Measurements from ENCODE around the gene ENTHD1. TPM values are rescaled to one million over a fixed set of nuclear protein-coding genes. Genes with fewer than 3 reads are reported as not detected.

Gene ENTHD1
- total RNA-seq, 1 donor = not detected

GRCh38 chr22:39719559-39720450 is 173.8 kb downstream of the ENTHD1 start:
- H3K4me3 ChIP-seq (ENCODE audit: low read depth, low read length) = no peak overlapping the region
- TF ChIP-seq, protein P1, sequence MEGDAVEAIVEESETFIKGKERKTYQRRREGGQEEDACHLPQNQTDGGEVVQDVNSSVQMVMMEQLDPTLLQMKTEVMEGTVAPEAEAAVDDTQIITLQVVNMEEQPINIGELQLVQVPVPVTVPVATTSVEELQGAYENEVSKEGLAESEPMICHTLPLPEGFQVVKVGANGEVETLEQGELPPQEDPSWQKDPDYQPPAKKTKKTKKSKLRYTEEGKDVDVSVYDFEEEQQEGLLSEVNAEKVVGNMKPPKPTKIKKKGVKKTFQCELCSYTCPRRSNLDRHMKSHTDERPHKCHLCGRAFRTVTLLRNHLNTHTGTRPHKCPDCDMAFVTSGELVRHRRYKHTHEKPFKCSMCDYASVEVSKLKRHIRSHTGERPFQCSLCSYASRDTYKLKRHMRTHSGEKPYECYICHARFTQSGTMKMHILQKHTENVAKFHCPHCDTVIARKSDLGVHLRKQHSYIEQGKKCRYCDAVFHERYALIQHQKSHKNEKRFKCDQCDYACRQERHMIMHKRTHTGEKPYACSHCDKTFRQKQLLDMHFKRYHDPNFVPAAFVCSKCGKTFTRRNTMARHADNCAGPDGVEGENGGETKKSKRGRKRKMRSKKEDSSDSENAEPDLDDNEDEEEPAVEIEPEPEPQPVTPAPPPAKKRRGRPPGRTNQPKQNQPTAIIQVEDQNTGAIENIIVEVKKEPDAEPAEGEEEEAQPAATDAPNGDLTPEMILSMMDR (IDR thresholded peaks at IDR 0.05; ENCODE audit: insufficient read depth, low read length) = no peak
- DNase-seq (ENCODE audit: low read depth) = no peak

DNA sequence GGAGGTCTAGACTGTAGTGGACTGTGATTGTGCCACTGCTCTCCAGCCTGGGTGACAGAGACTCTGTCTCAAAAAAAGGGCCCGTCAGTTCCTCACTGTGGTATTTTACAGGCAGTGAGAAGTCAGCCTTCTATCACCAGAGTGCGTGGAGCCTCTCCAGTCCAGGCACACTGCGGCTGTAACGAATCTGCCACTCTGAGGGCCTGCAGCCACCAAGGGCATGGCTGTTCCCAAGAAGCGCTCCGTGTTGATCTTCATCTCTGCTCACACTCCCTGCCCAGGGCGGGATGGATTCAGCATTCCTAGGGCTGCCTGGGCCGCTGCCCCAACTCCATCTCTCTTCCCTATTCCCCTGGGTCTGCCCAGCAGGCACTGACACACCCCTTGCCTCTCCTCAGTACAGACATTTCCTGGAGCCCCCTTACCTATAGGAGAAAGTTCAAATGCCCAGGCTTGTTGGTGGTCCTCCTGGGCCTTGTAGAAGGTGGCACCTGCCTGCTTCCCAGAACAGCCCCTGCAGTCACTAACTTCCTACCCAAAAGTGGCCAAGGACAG is 174.6 kb downstream of the ENTHD1 start:
- TF ChIP-seq, protein P1 (IDR thresholded peaks at IDR 0.05; ENCODE audit: insufficient read depth, low read length) = no peak
- no peak overlapping the region for H3K4me3 ChIP-seq (ENCODE audit: low read depth, low read length)
- DNase-seq (ENCODE audit: low read depth) = no peak

DNA sequence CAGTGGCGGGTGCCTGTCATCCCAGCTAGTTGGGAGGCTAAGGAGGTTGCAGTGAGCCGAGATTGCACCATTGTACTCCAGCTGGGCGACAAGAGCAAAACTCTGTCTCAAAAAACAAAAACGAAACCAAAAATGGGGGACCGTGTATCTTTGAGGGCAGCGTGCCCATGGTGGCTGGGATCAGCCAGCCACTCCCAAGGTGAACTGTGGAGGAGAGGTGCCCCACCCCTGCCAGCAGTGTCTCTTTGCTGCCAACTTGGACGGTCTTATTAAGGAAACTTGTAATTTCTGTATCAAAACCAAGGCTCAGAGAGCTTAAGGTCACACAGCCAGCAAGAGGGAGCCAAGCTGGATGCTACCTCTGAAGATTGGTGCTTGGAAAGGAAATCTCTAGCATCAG is 175.4 kb downstream of the ENTHD1 start:
- DNase-seq (ENCODE audit: low read depth) = no peak
- no peak overlapping the region for H3K4me3 ChIP-seq (ENCODE audit: low read depth, low read length)
- TF ChIP-seq, protein P1 (IDR thresholded peaks at IDR 0.05; ENCODE audit: insufficient read depth, low read length) = no peak

DNA sequence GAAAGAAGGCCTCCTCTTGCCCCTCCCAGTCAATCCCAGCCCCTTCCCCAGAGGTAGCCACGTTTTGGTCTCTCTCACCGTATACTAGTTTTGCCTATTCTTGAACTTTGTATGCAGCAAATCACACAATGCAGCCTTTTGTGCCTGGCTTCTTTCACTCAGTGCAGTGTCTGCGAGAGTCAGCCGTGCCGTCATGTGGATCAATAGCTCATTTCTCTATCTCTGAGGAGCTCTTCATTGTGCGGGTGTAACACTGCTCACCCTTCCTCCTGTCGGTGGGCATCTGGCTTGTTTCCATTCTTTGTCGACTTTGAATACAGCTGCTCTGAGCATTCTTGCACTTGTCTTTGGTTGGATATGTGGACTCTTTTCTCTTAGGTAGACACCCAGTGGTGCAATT is 176.5 kb downstream of the ENTHD1 start:
- TF ChIP-seq, protein P1 (IDR thresholded peaks at IDR 0.05; ENCODE audit: insufficient read depth, low read length) = no peak
- DNase-seq (ENCODE audit: low read depth) = no peak

DNA sequence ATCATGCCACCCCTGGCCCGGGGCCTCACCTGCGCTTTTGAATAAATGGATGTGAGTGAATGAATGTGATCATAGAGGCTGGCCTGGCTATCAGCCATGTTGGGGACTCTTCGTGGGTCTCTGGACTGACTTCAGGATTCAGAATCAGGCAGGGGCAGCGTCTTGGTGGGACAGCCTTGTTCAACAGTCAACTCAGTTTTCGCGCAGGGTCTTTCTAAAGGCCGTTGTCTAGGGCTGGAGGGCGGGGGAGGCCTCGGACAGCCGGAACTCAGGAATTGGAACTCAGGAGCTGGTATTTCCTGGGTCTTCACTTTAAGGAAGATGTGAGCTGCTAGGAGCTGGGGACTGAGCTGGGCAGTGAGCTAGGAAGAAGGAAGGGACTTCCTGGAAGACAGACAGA is 177.0 kb downstream of the ENTHD1 start:
- DNase-seq (ENCODE audit: low read depth) = no peak
- no peak overlapping the region for H3K4me3 ChIP-seq (ENCODE audit: low read depth, low read length)

More for the DNA sequence above, 176.5 kb downstream of the ENTHD1 start:
- H3K4me3 ChIP-seq (ENCODE audit: low read depth, low read length) = no peak overlapping the region

DNA sequence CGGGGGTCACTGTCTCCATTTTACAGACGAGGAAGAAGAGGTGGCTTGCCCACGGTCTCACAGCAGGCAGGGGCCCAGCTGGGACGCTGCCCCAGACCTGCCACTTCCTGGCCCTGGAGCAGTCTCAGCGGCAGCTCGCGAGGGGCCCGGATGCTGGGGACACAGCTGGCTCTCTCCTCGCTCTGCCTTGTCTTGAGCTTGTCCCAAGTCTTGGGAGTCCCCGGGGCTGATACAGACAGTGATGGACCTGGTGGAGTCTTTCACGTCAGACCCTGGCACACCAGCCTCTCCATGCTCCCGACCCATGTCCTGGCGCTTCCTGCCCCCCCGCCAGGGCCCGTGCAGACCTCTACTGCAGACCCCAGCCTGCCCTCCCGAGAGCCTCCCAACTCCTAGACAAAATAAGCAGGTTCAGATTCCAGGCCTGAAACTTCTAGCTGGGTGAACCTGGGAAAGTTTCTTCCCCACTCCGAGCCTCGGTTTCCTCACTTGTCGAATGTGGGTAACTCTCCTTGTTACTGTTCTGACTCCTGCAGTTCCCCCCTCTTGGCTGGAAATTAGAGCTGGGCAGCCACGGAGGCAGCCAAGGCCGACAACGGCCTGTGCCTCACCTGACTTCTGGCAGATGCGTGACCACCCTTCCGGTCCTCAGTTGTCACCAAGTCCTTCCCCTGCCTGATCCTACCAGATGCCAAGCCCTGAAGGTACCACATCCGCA is 177.6 kb downstream of the ENTHD1 start:
- TF ChIP-seq, protein P1 (IDR thresholded peaks at IDR 0.05; ENCODE audit: insufficient read depth, low read length) = no peak

More for the DNA sequence above, 177.0 kb downstream of the ENTHD1 start:
- TF ChIP-seq, protein P1 (IDR thresholded peaks at IDR 0.05; ENCODE audit: insufficient read depth, low read length) = no peak

More for the DNA sequence above, 177.6 kb downstream of the ENTHD1 start:
- no peak overlapping the region for H3K4me3 ChIP-seq (ENCODE audit: low read depth, low read length)
- no peak for DNase-seq (ENCODE audit: low read depth)

Data from fibroblast of the aortic adventitia (primary cell).